ENCODE results near the gene SARDH. TPM values are rescaled to one million over a fixed set of nuclear protein-coding genes. Genes with fewer than 3 reads are reported as not detected.

SARDH gene
- total RNA-seq, 2 donors from 2014 or later = 8.4 to 11.2 TPM

- no peak overlapping the region for H3K4me3 Mint-ChIP-seq
- Histone ChIP-seq H3K9me3 (ENCODE audit: control insufficient read depth, low read length) (no peaks in the 10 kb centered on the region), H3K27ac (ENCODE audit: low read depth, low read length) (no peak overlapping the region), H3K4me1 (ENCODE audit: control insufficient read depth, insufficient read depth, low read length) (peaks cover 2% of the 10 kb centered on the region), H3K9ac (ENCODE audit: extremely low read depth, low read length, poor library complexity, severe bottlenecking) (no peak overlapping the region), H3K27me3 (ENCODE audit: control insufficient read depth, insufficient read depth, low read length, poor library complexity, severe bottlenecking) (no peaks in the 10 kb centered on the region), H3K36me3 (ENCODE audit: control insufficient read depth, insufficient read depth, low read length) (no peaks in the 10 kb centered on the region), H3K4me3 (ENCODE audit: low read length) (no peak overlapping the region)
- 91 to 98% methylated on average over 6 to 10 of the region's 10 CpGs for WGBS, 2 experiments (ENCODE audit: insufficient coverage in 1 of 2, insufficient read length in 1 of 2)
- H3K27me3 Mint-ChIP-seq (ENCODE audit: insufficient read depth) = no peaks in the 10 kb centered on the region
- no peak overlapping the region for H3K27ac Mint-ChIP-seq
- H3K36me3 Mint-ChIP-seq (ENCODE audit: low read depth) = no peaks in the 10 kb centered on the region
- peaks cover 5% of the 10 kb centered on the region for H3K4me1 Mint-ChIP-seq
- DNase-seq = peak; percentile 47
- H3K9me3 Mint-ChIP-seq = no peaks in the 10 kb centered on the region
- TF ChIP-seq, protein P1, sequence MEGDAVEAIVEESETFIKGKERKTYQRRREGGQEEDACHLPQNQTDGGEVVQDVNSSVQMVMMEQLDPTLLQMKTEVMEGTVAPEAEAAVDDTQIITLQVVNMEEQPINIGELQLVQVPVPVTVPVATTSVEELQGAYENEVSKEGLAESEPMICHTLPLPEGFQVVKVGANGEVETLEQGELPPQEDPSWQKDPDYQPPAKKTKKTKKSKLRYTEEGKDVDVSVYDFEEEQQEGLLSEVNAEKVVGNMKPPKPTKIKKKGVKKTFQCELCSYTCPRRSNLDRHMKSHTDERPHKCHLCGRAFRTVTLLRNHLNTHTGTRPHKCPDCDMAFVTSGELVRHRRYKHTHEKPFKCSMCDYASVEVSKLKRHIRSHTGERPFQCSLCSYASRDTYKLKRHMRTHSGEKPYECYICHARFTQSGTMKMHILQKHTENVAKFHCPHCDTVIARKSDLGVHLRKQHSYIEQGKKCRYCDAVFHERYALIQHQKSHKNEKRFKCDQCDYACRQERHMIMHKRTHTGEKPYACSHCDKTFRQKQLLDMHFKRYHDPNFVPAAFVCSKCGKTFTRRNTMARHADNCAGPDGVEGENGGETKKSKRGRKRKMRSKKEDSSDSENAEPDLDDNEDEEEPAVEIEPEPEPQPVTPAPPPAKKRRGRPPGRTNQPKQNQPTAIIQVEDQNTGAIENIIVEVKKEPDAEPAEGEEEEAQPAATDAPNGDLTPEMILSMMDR (conservative IDR thresholded peaks at IDR 0.05) = no peak
Measured at GRCh38 chr9:133732639-133733408, 5.3 kb downstream of the SARDH start.

- no peaks in the 10 kb centered on the region for H3K36me3 Mint-ChIP-seq (ENCODE audit: low read depth)
- Histone ChIP-seq H3K9me3 (ENCODE audit: control insufficient read depth, low read length) (no peaks in the 10 kb centered on the region), H3K4me3 (ENCODE audit: low read length) (no peak overlapping the region)
Measured at GRCh38 chr9:133731876-133732638, 6.1 kb downstream of the SARDH start.

GRCh38 chr9:133730994-133731715, 7.0 kb downstream of the SARDH start:
- H3K9me3 ChIP-seq (ENCODE audit: control insufficient read depth, low read length) = no peaks in the 10 kb centered on the region
- H3K4me1 ChIP-seq (ENCODE audit: control insufficient read depth, insufficient read depth, low read length) = no peaks in the 10 kb centered on the region
- H3K27ac Mint-ChIP-seq = no peak overlapping the region
- H3K27me3 Mint-ChIP-seq (ENCODE audit: insufficient read depth) = no peaks in the 10 kb centered on the region
- no peaks in the 10 kb centered on the region for H3K27me3 ChIP-seq (ENCODE audit: control insufficient read depth, insufficient read depth, low read length, poor library complexity, severe bottlenecking)
- no peaks in the 10 kb centered on the region for H3K36me3 Mint-ChIP-seq (ENCODE audit: low read depth)
- no peak overlapping the region for H3K9ac ChIP-seq (ENCODE audit: extremely low read depth, low read length, poor library complexity, severe bottlenecking)
- H3K4me3 ChIP-seq (ENCODE audit: low read length) = no peak overlapping the region
- H3K36me3 ChIP-seq (ENCODE audit: control insufficient read depth, insufficient read depth, low read length) = no peaks in the 10 kb centered on the region
- DNase-seq = no peak
- H3K4me3 Mint-ChIP-seq = no peak overlapping the region
- H3K4me1 Mint-ChIP-seq = peaks cover 5% of the 10 kb centered on the region
- H3K27ac ChIP-seq (ENCODE audit: low read depth, low read length) = no peak overlapping the region
- TF ChIP-seq, protein P1 (conservative IDR thresholded peaks at IDR 0.05) = no peak
- H3K9me3 Mint-ChIP-seq = no peaks in the 10 kb centered on the region
- WGBS, 2 experiments (ENCODE audit: insufficient coverage in 1 of 2, insufficient read length in 1 of 2) = 92 to 93% methylated on average over 21 to 27 of the region's 27 CpGs

More at GRCh38 chr9:133731876-133732638, 6.1 kb downstream of the SARDH start:
- Histone ChIP-seq H3K4me1 (ENCODE audit: control insufficient read depth, insufficient read depth, low read length) (no peaks in the 10 kb centered on the region), H3K27me3 (ENCODE audit: control insufficient read depth, insufficient read depth, low read length, poor library complexity, severe bottlenecking) (no peaks in the 10 kb centered on the region), H3K36me3 (ENCODE audit: control insufficient read depth, insufficient read depth, low read length) (no peaks in the 10 kb centered on the region), H3K27ac (ENCODE audit: low read depth, low read length) (no peak overlapping the region), H3K9ac (ENCODE audit: extremely low read depth, low read length, poor library complexity, severe bottlenecking) (no peak overlapping the region)
- TF ChIP-seq, protein P1 (conservative IDR thresholded peaks at IDR 0.05) = no peak
- H3K4me3 Mint-ChIP-seq = no peak overlapping the region
- H3K27ac Mint-ChIP-seq = no peak overlapping the region
- DNase-seq = peak; percentile 89
- peaks cover 5% of the 10 kb centered on the region for H3K4me1 Mint-ChIP-seq
- no peaks in the 10 kb centered on the region for H3K9me3 Mint-ChIP-seq
- H3K27me3 Mint-ChIP-seq (ENCODE audit: insufficient read depth) = no peaks in the 10 kb centered on the region
- 81 to 87% methylated on average over 11 to 26 of the region's 30 CpGs for WGBS, 2 experiments (ENCODE audit: insufficient coverage in 1 of 2, insufficient read length in 1 of 2)

All from endodermal cell (in vitro differentiated cells).